Effector memory CD8-positive, alpha-beta T cell (primary cell): ENCODE results near the gene SSR2.
"Not testable (repeated sequence)": the region's sequence is repeated elsewhere in the genome, so short reads cannot be mapped to it uniquely, and the experiment has no call there.

ENCODE experiments used
- ATAC-seq: fragments of 150-1000 bp; cut with Tn5 transposase; replicated peaks from 2 replicates; pipeline ENCODE4 v1.10.0; 2021; ENCODE audit warnings: mild to moderate bottlenecking, moderate library complexity
- DNase-seq, 3 experiments: peaks; one replicate each; pipeline ENCODE4 v3.0.0; 2021
- H3K27ac Mint-ChIP-seq, 2 donors: one replicate each; pipeline ENCODE4 v1.8.0; 2022; ENCODE audit warnings: mild to moderate bottlenecking in 2 of 2, mixed read lengths in 2 of 2, moderate library complexity in 2 of 2
- H3K27me3 Mint-ChIP-seq, 2 donors: one replicate each; pipeline ENCODE4 v1.8.0; 2022; ENCODE audit warnings: mixed read lengths in 2 of 2
- H3K36me3 Mint-ChIP-seq: one replicate; pipeline ENCODE4 v1.8.0; 2022; ENCODE audit warnings: mild to moderate bottlenecking, moderate library complexity, mixed read lengths; ENCODE audit not compliant: insufficient read depth
- H3K4me1 Mint-ChIP-seq, 2 donors: one replicate each; pipeline ENCODE4 v1.8.0; 2022; ENCODE audit warnings: low read depth in 2 of 2, mixed read lengths in 2 of 2
- H3K4me3 Mint-ChIP-seq, 2 donors: one replicate each; pipeline ENCODE4 v1.8.0; 2022; ENCODE audit warnings: mild to moderate bottlenecking in 2 of 2, mixed read lengths in 2 of 2, moderate library complexity in 2 of 2
- H3K9me3 Mint-ChIP-seq, 2 donors: one replicate each; pipeline ENCODE4 v1.8.0; 2022; ENCODE audit warnings: mixed read lengths in 2 of 2

Gene SSR2

GRCh38 chr1:156001021-156001661 lies 19.6 kb downstream of the SSR2 start:
- DNase-seq (no peak), ATAC-seq (no peak)
- peaks cover 14 to 24% of the 10 kb centered on the region in 2 donors for H3K4me1 Mint-ChIP-seq
- peaks cover 9% of the 10 kb centered on the region for H3K36me3 Mint-ChIP-seq
- no peaks in the 10 kb centered on the region for H3K27me3 Mint-ChIP-seq
- no peak overlapping the region for H3K4me3 Mint-ChIP-seq
- H3K27ac Mint-ChIP-seq = no peak overlapping the region
- no peaks in the 10 kb centered on the region for H3K9me3 Mint-ChIP-seq

GRCh38 chr1:155999964-156000363 lies 20.8 kb downstream of the SSR2 start:
- Mint-ChIP-seq H3K4me1 (peaks cover 8 to 17% of the 10 kb centered on the region in 2 donors), H3K4me3 (no peak overlapping the region), H3K27me3 (no peaks in the 10 kb centered on the region), H3K36me3 (peaks cover 3% of the 10 kb centered on the region), H3K27ac (peak overlapping the region in 1 of 2 donors; percentile 53), H3K9me3 (no peaks in the 10 kb centered on the region)
- no peak for DNase-seq
- no peak for ATAC-seq

GRCh38 chr1:155996166-155996565 lies 24.6 kb downstream of the SSR2 start:
- no peak for DNase-seq
- Mint-ChIP-seq H3K4me3 (no peak overlapping the region), H3K27ac (peak overlapping the region; percentile 3 to 45), H3K9me3 (no peaks in the 10 kb centered on the region), H3K27me3 (no peaks in the 10 kb centered on the region), H3K4me1 (peaks cover 0 to 2% of the 10 kb centered on the region in 2 donors), H3K36me3 (peaks cover 4% of the 10 kb centered on the region)
- no peak for ATAC-seq

- ATAC-seq (no peak), DNase-seq (no peak)
- H3K27me3 Mint-ChIP-seq = no peaks in the 10 kb centered on the region
- peaks cover 5 to 10% of the 10 kb centered on the region in 2 donors for H3K4me1 Mint-ChIP-seq
- H3K27ac Mint-ChIP-seq = no peak overlapping the region
- H3K36me3 Mint-ChIP-seq = peaks cover 5% of the 10 kb centered on the region
- no peak overlapping the region for H3K4me3 Mint-ChIP-seq
- H3K9me3 Mint-ChIP-seq = no peaks in the 10 kb centered on the region
Measured at GRCh38 chr1:155993595-155993994, 27.2 kb downstream of the SSR2 start.

GRCh38 chr1:155990005-155990739 lies 30.6 kb downstream of the SSR2 start:
- Mint-ChIP-seq H3K36me3 (peaks cover 5% of the 10 kb centered on the region), H3K9me3 (no peaks in the 10 kb centered on the region), H3K4me1 (peaks cover 7 to 10% of the 10 kb centered on the region in 2 donors), H3K27ac (peak overlapping the region in 1 of 2 donors; percentile 79), H3K27me3 (no peaks in the 10 kb centered on the region), H3K4me3 (no peak overlapping the region)
- no peak for DNase-seq
- peak; percentile 11 for ATAC-seq

- no peaks in the 10 kb centered on the region for H3K9me3 Mint-ChIP-seq
- no peak overlapping the region for H3K4me3 Mint-ChIP-seq
- peaks cover 7 to 8% of the 10 kb centered on the region in 2 donors for H3K4me1 Mint-ChIP-seq
- DNase-seq = peak; percentile 80 to 87 (median 81)
- peak overlapping the region in 1 of 2 donors; percentile 79 for H3K27ac Mint-ChIP-seq
- no peaks in the 10 kb centered on the region for H3K27me3 Mint-ChIP-seq
- peak; percentile 98 for ATAC-seq
- H3K36me3 Mint-ChIP-seq = peaks cover 2% of the 10 kb centered on the region
Measured at GRCh38 chr1:155989242-155990004, 31.3 kb downstream of the SSR2 start.

GRCh38 chr1:155984903-155985645 lies 35.7 kb downstream of the SSR2 start:
- not testable (repeated sequence) for H3K27me3 Mint-ChIP-seq

GRCh38 chr1:155984341-155984740 lies 36.4 kb downstream of the SSR2 start:
- Mint-ChIP-seq H3K36me3 (peaks cover 4% of the 10 kb centered on the region), H3K27ac (peak overlapping the region; percentile 79 to 85), H3K27me3 (no peaks in the 10 kb centered on the region), H3K9me3 (no peaks in the 10 kb centered on the region), H3K4me3 (no peak overlapping the region), H3K4me1 (peaks cover 38 to 40% of the 10 kb centered on the region in 2 donors)
- ATAC-seq (no peak), DNase-seq (no peak)

More at GRCh38 chr1:155984903-155985645, 35.7 kb downstream of the SSR2 start:
- peaks cover 34 to 36% of the 10 kb centered on the region in 2 donors for H3K4me1 Mint-ChIP-seq
- not testable (repeated sequence) for H3K9me3 Mint-ChIP-seq, H3K36me3 Mint-ChIP-seq, H3K4me3 Mint-ChIP-seq, DNase-seq, ATAC-seq
- peak overlapping the region in 1 of 2 donors; percentile 85 for H3K27ac Mint-ChIP-seq

GRCh38 chr1:155983191-155984024 lies 37.3 kb downstream of the SSR2 start:
- Mint-ChIP-seq H3K4me1 (peaks cover 38 to 41% of the 10 kb centered on the region in 2 donors), H3K4me3 (no peak overlapping the region), H3K27ac (peak overlapping the region; percentile 85), H3K27me3 (no peaks in the 10 kb centered on the region), H3K9me3 (no peaks in the 10 kb centered on the region), H3K36me3 (peaks cover 8% of the 10 kb centered on the region)
- no peak for DNase-seq
- no peak for ATAC-seq

- no peaks in the 10 kb centered on the region for H3K27me3 Mint-ChIP-seq
- DNase-seq (no peak), ATAC-seq (no peak)
- peak overlapping the region; percentile 83 to 97 for H3K4me3 Mint-ChIP-seq
- H3K4me1 Mint-ChIP-seq = peaks cover 43 to 46% of the 10 kb centered on the region in 2 donors
- peak overlapping the region; percentile 85 to 94 for H3K27ac Mint-ChIP-seq
- H3K9me3 Mint-ChIP-seq = no peaks in the 10 kb centered on the region
- peaks cover 18% of the 10 kb centered on the region for H3K36me3 Mint-ChIP-seq
Measured at GRCh38 chr1:155982106-155982505, 38.6 kb downstream of the SSR2 start.

GRCh38 chr1:155981266-155982088 lies 39.3 kb downstream of the SSR2 start:
- Mint-ChIP-seq H3K4me3 (peak overlapping the region; percentile 83 to 97), H3K27me3 (no peaks in the 10 kb centered on the region), H3K27ac (peak overlapping the region; percentile 85 to 94), H3K9me3 (no peaks in the 10 kb centered on the region), H3K36me3 (peaks cover 24% of the 10 kb centered on the region), H3K4me1 (peaks cover 50 to 52% of the 10 kb centered on the region in 2 donors)
- ATAC-seq (peak; percentile 27), DNase-seq (no peak)
